LNCaP clone FGC (cell line): ENCODE results near the gene GYPA.
A peak's percentile ranks its signal among the peaks of the same experiment; 100 is the strongest.
"Not testable (repeated sequence)": the region's sequence is repeated elsewhere in the genome, so short reads cannot be mapped to it uniquely, and the experiment has no call there.

Source experiments
- DNase-seq: peaks from one replicate; pipeline ENCODE4 v3.0.0-alpha.2; 2011; ENCODE audit warnings: low read depth
- H3K4me3 ChIP-seq: 2 replicates; pipeline ENCODE4 v1.5.1; 2011; ENCODE audit warnings: mild to moderate bottlenecking, low read depth, low read length, control low read depth
- TF ChIP-seq, protein P1 (sequence below): IDR thresholded peaks from 2 replicates; pipeline ENCODE4 v1.5.1; 2012; ENCODE audit warnings: mild to moderate bottlenecking; ENCODE audit not compliant: control insufficient read depth, insufficient read depth; ENCODE audit errors: extremely low read depth

GYPA gene

DNA sequence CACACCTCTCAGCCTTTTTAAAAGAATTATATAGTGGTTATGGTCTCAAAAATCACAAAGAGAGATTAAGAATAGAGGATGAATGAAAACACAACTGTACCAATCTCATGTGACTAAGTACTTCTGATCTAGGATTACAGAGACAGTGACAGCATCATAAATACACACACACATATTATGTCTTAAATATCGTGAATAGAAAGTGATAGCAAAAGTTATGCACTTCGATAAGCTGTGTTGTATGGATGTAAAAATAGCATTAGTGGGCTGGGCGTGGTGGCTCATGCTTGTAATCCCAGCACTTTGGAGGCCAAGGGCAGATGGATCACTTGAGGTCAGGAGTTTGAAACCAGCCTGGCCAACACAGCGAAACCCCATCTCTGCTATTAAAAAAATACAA lies 25.0 kb downstream of the GYPA start:
- TF ChIP-seq, protein P1, sequence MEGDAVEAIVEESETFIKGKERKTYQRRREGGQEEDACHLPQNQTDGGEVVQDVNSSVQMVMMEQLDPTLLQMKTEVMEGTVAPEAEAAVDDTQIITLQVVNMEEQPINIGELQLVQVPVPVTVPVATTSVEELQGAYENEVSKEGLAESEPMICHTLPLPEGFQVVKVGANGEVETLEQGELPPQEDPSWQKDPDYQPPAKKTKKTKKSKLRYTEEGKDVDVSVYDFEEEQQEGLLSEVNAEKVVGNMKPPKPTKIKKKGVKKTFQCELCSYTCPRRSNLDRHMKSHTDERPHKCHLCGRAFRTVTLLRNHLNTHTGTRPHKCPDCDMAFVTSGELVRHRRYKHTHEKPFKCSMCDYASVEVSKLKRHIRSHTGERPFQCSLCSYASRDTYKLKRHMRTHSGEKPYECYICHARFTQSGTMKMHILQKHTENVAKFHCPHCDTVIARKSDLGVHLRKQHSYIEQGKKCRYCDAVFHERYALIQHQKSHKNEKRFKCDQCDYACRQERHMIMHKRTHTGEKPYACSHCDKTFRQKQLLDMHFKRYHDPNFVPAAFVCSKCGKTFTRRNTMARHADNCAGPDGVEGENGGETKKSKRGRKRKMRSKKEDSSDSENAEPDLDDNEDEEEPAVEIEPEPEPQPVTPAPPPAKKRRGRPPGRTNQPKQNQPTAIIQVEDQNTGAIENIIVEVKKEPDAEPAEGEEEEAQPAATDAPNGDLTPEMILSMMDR = no peak
- no peak overlapping the region for H3K4me3 ChIP-seq
- no peak for DNase-seq

DNA sequence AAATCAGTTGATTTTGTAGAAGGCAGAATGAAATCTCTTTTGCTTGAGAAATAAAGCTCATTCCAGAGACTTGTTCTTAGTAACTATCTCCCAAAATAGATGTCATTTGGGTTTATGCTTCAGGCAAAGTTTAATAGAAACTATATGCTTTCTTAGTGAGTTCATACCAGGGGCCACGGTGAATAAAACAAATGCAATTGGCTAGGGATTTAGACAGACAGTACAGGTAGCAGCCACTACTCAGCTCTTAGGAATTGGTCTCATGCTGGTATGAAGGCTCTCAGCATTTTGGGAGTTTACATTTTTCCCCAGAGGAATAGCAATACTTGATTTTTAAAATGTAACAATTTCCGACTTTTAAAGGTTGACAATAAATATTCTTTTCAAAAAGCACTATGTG lies 27.0 kb downstream of the GYPA start:
- TF ChIP-seq, protein P1 = no peak
- no peak for DNase-seq
- no peak overlapping the region for H3K4me3 ChIP-seq

DNA sequence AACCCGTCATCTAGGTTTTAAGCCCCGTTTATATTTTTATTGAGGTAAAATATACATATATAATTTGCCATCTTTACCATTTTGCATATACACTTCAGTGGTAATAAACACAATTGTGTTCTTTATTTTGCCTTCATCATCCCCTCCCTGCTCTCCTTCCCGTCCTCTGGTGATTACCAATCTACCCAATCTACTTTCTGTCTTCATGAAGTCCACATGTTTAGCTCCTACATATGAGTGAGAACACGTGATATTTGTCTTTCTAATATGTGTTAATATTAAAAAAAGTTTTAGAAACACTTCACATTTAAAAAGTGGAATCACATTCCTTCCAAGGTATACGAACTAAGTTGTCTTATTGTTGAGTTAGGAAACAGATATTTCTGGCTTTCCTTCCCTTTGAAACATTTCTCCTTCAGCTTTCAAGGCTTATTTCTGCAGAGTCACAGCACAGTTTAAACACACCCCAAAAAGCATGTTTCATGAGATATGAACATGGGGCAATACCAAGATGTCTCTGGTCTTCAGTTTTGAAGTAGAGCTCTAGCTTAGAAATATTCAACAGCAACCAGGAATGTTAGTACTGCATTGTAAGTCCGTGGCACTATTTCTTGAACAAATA lies 35.9 kb downstream of the GYPA start:
- H3K4me3 ChIP-seq = no peak overlapping the region
- TF ChIP-seq, protein P1 = no peak

DNA sequence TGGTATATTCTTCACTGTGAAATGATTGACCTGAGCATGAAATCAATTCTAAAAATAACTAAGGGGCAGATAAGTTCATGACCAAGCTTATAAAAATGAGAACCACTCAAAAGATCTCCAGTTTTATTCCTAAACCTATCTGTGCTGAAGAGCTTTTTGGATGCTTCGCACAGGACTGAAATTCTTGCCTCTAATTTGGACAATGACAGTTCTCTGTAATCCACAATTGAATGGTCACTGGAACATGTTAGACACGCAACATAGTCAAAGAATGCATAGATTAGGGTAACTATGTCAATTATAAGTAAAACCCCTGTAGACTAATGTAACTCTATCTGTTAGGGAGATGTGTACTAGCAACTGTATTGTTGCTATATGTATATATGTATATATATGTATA lies 42.7 kb downstream of the GYPA start:
- not testable (repeated sequence) for H3K4me3 ChIP-seq, DNase-seq

More for the DNA sequence above, 35.9 kb downstream of the GYPA start:
- no peak for DNase-seq

DNA sequence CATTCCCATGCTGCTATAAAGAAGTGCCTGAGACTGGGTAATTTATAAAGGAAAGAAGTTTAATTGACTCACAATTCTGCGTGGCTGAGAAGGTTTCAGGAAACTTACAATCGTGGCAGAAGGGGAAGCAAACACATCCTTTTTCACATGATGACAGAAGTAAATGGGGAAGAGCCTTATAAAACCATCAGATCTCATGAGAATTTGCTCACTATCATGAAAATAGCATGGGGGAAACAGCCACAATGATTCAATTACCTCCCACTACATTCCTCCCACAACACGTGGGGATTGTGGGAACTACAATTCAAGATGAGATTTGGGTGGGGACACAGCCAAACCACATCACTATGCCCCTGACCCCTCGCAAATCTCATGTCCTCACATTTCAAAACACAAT lies 46.5 kb downstream of the GYPA start:
- H3K4me3 ChIP-seq, DNase-seq: not testable (repeated sequence)

DNA sequence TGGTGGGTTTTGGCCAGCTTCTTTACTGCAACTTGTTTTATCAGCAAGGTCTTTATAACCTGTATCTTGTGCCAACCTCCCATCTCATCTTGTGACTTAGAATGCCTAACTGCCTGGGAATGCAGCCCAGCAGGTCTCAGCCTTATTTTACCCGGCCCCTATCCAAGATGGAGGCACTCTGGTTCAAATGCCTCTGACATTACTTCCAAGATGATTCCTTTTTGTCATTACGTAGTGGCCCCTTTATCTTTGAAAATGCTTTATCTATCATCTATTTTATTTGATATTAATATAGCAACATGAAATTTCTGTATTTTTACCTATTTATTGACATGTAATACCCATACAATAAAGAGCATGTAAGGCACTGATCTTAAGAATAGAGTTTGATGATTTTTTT lies 49.3 kb downstream of the GYPA start:
- not testable (repeated sequence) for H3K4me3 ChIP-seq, DNase-seq

DNA sequence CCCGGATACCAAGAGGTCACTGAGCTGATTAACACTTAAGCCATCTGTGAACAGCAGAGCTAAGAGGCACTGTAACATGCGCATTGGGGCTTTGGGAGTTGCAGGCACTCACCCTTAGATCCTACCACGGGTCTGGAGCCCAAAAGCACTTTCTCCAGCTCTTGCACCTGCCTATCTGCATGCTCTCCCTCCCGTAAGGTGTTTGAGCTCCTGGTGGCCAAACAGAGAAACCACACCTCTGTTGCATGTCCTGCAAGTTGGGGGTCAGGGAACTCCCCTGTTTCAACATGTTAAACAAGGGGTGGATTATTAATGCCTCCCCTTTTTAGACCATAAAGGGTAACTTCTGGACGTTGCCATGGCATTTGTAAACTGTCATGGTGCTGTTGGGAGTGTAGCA lies 49.8 kb downstream of the GYPA start:
- TF ChIP-seq, protein P1 = no peak
- no peak overlapping the region for H3K4me3 ChIP-seq
- no peak for DNase-seq

DNA sequence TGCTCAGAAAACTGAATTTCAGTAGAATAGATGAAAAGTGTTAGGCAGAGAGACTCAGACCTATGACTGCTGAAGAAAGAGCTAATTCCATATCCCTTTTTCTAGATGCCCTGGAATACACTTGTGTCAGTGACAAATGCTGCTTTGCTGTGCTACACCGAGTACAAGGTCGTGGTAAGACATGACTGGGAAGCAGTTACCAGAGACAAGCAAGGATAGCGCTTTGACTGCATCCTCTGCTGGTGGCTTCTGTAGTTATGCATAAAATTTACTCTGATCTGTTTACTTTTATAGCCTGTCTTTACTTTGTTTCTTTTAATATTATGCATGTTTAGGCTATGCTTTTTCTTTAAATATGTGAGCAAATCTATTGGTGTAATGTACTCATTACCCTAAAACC lies 58.5 kb downstream of the GYPA start:
- H3K4me3 ChIP-seq, DNase-seq: not testable (repeated sequence)

DNA sequence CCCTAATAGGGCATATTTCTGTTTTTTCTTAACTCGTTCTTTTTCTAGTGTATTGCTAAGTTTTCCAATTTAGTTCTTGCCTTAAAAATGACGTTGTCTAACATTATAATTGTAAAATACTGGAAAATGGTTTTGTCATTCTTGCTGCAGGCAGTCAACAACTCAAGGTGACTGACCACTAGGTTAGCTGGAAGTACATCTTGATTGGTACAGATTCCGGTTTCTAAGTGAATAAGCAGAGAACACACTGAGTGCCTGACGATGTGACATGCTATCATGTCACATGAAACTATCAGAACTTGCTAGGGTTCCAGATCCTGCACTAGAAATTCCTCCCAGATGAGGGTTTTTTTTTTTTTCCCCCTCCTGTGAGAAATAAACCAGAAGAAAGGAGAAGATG lies 60.4 kb downstream of the GYPA start:
- not testable (repeated sequence) for DNase-seq, H3K4me3 ChIP-seq

DNA sequence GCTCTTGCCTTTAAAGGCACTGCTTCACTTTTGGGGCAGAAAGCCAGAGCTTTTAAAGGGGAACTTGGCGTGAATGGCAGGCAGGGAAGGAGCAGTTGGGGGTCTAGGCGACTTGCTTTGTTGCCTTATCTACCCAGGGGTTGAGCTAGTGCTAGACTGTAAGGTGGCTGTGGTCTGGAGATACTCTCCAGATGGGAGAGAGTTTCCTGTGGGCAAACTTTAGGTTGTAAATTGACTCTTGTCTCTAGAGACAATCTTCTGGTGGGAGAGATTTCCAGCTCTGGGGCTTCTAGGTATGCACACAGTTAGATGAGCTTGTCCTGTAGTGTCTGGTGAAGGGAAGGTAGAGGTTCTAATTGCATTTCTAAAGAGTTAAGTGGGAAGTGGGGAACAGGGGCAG lies 61.8 kb downstream of the GYPA start:
- DNase-seq, H3K4me3 ChIP-seq: not testable (repeated sequence)

DNA sequence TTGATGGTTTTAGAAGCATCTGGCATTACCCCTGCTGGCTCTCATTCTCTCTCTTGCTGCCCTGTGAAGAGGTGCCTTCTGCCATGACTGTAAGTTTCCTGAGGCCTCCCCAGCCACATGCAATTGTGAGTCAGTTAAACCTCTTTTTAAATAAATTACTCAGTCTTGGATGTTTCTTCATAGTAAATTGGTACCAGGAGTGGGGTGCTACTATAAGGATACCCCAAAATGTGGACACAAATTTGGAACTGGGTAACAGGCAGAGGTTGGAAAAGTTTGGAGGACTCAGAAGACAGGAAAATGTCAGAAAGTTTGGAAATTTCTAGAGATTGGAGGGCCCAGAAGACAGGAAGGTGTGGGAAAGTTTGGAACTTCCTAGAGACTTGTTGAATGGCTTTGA lies 79.0 kb downstream of the GYPA start:
- not testable (repeated sequence) for DNase-seq, H3K4me3 ChIP-seq

DNA sequence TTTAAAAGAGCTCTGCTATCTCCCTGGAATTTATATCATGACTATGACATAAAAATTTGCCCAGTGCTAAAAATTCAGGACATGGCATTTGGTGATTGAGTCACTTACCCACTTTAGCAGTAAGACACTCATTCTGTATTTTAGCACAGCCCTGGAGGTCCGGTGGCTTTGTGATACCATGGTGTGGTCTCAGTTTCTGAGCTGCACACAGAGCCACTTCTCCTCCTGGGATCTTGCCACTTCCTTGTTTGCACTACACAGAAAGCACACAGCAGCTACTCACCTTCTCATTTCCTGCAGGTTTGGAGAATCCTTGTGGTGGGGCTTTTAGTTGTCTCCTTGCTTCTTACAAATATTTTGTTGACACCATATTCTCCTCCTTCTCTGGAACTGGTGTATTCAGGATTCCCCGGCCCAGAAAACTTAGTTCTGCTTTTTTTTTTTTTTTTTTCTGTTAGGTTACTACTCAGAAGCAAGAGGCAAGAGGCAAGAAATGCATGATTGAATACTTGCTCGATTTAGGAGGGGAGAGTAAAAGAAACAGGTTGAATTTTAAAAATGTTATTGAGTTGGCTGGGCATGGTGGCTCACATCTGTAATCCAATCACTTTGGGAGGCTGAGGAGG lies 80.2 kb downstream of the GYPA start:
- not testable (repeated sequence) for H3K4me3 ChIP-seq
- peak; percentile 6 for DNase-seq
